ENCODE data around the gene EIPR1. TPM values are rescaled to one million over a fixed set of nuclear protein-coding genes. Genes with fewer than 3 reads are reported as not detected.
"Not testable (repeated sequence)": the region's sequence is repeated elsewhere in the genome, so short reads cannot be mapped to it uniquely, and the experiment has no call there.

EIPR1 gene
- total RNA-seq, 4 donors from 2014 or later, result 13.1 to 41.0 (median 27.4) TPM

GRCh38 chr2:3376821-3377220 lies 797 bp downstream of the EIPR1 start:
- Histone ChIP-seq H3K27ac (no peak overlapping the region), H3K27me3 (no peaks in the 10 kb centered on the region), H3K9me3 (no peaks in the 10 kb centered on the region), H3K4me1 (peaks cover 15 to 34% (median 20%) of the 10 kb centered on the region in 4 donors), H3K4me3 (peak overlapping the region in 3 of 4 donors; percentile 66 to 81 (median 71)), H3K36me3 (no peaks in the 10 kb centered on the region)
- in situ Hi-C loops (cut with MboI; ENCODE audit: low pct_ligation_motif_present in 1 of 4, low pct_unique_long_range_greater_than_20kb in 1 of 4, low sequenced_read_pairs in 3 of 4) (no loop called here), intact Hi-C loops (cut with DNase I; ENCODE audit: low total_unique reads) (no loop called here)
- DNase-seq, result no peak
- no peak for TF ChIP-seq EP300 (IDR thresholded peaks at IDR 0.05; ENCODE audit: low read depth)
- no peak for TF ChIP-seq POLR2AphosphoS5 (IDR thresholded peaks at IDR 0.05)
- TF ChIP-seq POLR2A (IDR thresholded peaks at IDR 0.05), result no peak
- TF ChIP-seq CTCF (IDR thresholded peaks at IDR 0.05), result no peak
- WGBS, 2 donors (ENCODE audit: low coverage in 1 of 2), result 66 to 75% methylated on average over 5 to 6 of the region's 6 CpGs

- H3K9me3 ChIP-seq; H3K27ac ChIP-seq; DNase-seq; H3K4me3 ChIP-seq; intact Hi-C loops (cut with DNase I; ENCODE audit: low total_unique reads); H3K4me1 ChIP-seq; in situ Hi-C loops (cut with MboI; ENCODE audit: low pct_ligation_motif_present in 1 of 4, low pct_unique_long_range_greater_than_20kb in 1 of 4, low sequenced_read_pairs in 3 of 4); H3K27me3 ChIP-seq; H3K36me3 ChIP-seq: not testable (repeated sequence)
- 92 to 94% methylated on average over 2 to 30 of the region's 34 CpGs for WGBS, 2 donors (ENCODE audit: low coverage in 1 of 2)
Measured at GRCh38 chr2:3369340-3370181, 8.1 kb downstream of the EIPR1 start.

- H3K27me3 ChIP-seq, result no peaks in the 10 kb centered on the region
- no peak for TF ChIP-seq EP300 (IDR thresholded peaks at IDR 0.05; ENCODE audit: low read depth)
- no peak for TF ChIP-seq CTCF (IDR thresholded peaks at IDR 0.05)
- TF ChIP-seq POLR2AphosphoS5 (IDR thresholded peaks at IDR 0.05), result no peak
- TF ChIP-seq POLR2A (IDR thresholded peaks at IDR 0.05), result no peak
- H3K27ac ChIP-seq, result no peak overlapping the region
- WGBS, 2 donors (ENCODE audit: low coverage in 1 of 2), result 92 to 100% methylated on average over 1 to 4 of the region's 4 CpGs
- H3K36me3 ChIP-seq, result no peaks in the 10 kb centered on the region
- DNase-seq, result no peak
- H3K4me1 ChIP-seq, result no peaks in the 10 kb centered on the region
- no peak overlapping the region for H3K4me3 ChIP-seq
- in situ Hi-C loops (cut with MboI; ENCODE audit: low pct_ligation_motif_present in 1 of 4, low pct_unique_long_range_greater_than_20kb in 1 of 4, low sequenced_read_pairs in 3 of 4) (no loop called here), intact Hi-C loops (cut with DNase I; ENCODE audit: low total_unique reads) (no loop called here)
- no peaks in the 10 kb centered on the region for H3K9me3 ChIP-seq
Measured at GRCh38 chr2:3368261-3368722, 9.3 kb downstream of the EIPR1 start.

- Histone ChIP-seq H3K9me3 (no peaks in the 10 kb centered on the region), H3K4me3 (no peak overlapping the region), H3K36me3 (no peaks in the 10 kb centered on the region), H3K4me1 (no peaks in the 10 kb centered on the region), H3K27ac (no peak overlapping the region), H3K27me3 (no peaks in the 10 kb centered on the region)
- in situ Hi-C loops (cut with MboI; ENCODE audit: low pct_ligation_motif_present in 1 of 4, low pct_unique_long_range_greater_than_20kb in 1 of 4, low sequenced_read_pairs in 3 of 4), result no loop called here
- intact Hi-C loops (cut with DNase I; ENCODE audit: low total_unique reads), result no loop called here
- 91 to 100% methylated on average over 4 to 5 of the region's 5 CpGs for WGBS, 2 donors (ENCODE audit: low coverage in 1 of 2)
- TF ChIP-seq EP300 (IDR thresholded peaks at IDR 0.05; ENCODE audit: low read depth) (no peak), POLR2AphosphoS5 (IDR thresholded peaks at IDR 0.05) (no peak)
- no peak for DNase-seq
Measured at GRCh38 chr2:3365219-3365618, 12.4 kb downstream of the EIPR1 start.

- no peaks in the 10 kb centered on the region for H3K9me3 ChIP-seq
- DNase-seq, result no peak
- no peaks in the 10 kb centered on the region for H3K27me3 ChIP-seq
- H3K36me3 ChIP-seq, result no peaks in the 10 kb centered on the region
- no peak overlapping the region for H3K27ac ChIP-seq
- TF ChIP-seq EP300 (IDR thresholded peaks at IDR 0.05; ENCODE audit: low read depth), result no peak
- TF ChIP-seq POLR2A (IDR thresholded peaks at IDR 0.05), result no peak
- TF ChIP-seq CTCF (IDR thresholded peaks at IDR 0.05), result no peak
- no peak for TF ChIP-seq POLR2AphosphoS5 (IDR thresholded peaks at IDR 0.05)
- H3K4me1 ChIP-seq, result no peaks in the 10 kb centered on the region
- intact Hi-C loops (cut with DNase I; ENCODE audit: low total_unique reads) (no loop called here), in situ Hi-C loops (cut with MboI; ENCODE audit: low pct_ligation_motif_present in 1 of 4, low pct_unique_long_range_greater_than_20kb in 1 of 4, low sequenced_read_pairs in 3 of 4) (no loop called here)
- H3K4me3 ChIP-seq, result no peak overlapping the region
- 96 to 100% methylated on average over 2 to 17 of the region's 17 CpGs for WGBS, 2 donors (ENCODE audit: low coverage in 1 of 2)
Measured at GRCh38 chr2:3361518-3362389, 15.9 kb downstream of the EIPR1 start.
